Superior temporal gyrus (tissue), 1 donor: ENCODE measurements around the gene LINGO1.

Source experiments
- DNase-seq: peaks from one replicate; pipeline ENCODE4 v3.0.0-alpha.2; 2016; ENCODE audit errors: extremely low spot score

The LINGO1 gene, protein sequence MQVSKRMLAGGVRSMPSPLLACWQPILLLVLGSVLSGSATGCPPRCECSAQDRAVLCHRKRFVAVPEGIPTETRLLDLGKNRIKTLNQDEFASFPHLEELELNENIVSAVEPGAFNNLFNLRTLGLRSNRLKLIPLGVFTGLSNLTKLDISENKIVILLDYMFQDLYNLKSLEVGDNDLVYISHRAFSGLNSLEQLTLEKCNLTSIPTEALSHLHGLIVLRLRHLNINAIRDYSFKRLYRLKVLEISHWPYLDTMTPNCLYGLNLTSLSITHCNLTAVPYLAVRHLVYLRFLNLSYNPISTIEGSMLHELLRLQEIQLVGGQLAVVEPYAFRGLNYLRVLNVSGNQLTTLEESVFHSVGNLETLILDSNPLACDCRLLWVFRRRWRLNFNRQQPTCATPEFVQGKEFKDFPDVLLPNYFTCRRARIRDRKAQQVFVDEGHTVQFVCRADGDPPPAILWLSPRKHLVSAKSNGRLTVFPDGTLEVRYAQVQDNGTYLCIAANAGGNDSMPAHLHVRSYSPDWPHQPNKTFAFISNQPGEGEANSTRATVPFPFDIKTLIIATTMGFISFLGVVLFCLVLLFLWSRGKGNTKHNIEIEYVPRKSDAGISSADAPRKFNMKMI

DNA sequence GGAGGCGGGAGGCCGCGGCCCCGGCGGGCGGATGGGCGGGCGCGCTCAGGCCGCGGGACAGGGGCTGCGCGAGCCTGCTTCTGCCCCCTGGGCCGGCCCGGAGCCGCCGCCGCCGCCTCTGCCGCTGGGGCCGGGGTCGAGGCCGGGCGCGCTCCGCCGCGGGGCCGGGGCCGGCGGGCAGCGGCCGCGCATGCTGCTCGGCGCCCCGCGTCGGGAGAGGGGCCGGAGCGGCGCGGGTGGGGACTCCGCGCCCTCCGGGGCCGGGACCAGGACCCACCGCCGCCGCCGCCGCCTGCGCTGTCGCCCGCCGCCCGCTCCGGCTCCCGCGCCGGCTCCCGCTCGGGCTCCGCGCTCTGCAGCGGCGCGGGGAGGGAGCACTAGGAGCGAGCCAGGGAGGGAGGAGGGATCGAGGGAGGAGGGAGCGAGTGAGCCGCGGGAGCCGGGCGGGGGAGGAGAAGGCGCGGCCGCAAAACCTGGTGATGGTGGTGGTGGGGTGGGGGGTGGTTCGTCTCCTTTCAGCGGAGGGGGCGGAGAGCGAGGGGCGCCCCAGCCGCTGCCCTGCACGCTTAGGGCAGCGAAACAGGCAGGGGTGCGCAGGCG is at the start of gene LINGO1:
Gene LINGO1 (minus strand): TSS at position 379 of the 600 bp plus-strand sequence. CDS start 597 bp downstream, outside the sequence.
- DNase-seq: no peak

DNA sequence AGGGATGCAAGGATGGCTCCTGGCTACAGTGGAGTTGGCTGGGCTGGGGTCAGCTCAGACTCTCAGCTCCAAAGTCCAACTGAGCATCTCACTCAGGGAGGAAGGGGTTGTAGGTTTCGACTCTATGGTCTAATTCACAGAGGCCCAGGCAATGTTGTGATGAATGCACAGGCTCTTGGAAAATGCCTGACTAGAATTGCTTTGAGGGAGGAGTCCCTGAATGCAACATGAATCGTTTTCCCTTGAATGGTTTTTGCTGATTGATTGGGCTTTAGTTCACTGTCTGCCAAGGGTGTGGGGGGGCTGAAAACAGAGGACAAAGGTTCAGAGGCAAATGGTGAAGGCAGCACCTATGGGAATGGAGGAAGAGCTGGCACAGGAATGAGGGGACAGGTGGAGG is 48.6 kb upstream of the LINGO1 start:
- DNase-seq: no peak

DNA sequence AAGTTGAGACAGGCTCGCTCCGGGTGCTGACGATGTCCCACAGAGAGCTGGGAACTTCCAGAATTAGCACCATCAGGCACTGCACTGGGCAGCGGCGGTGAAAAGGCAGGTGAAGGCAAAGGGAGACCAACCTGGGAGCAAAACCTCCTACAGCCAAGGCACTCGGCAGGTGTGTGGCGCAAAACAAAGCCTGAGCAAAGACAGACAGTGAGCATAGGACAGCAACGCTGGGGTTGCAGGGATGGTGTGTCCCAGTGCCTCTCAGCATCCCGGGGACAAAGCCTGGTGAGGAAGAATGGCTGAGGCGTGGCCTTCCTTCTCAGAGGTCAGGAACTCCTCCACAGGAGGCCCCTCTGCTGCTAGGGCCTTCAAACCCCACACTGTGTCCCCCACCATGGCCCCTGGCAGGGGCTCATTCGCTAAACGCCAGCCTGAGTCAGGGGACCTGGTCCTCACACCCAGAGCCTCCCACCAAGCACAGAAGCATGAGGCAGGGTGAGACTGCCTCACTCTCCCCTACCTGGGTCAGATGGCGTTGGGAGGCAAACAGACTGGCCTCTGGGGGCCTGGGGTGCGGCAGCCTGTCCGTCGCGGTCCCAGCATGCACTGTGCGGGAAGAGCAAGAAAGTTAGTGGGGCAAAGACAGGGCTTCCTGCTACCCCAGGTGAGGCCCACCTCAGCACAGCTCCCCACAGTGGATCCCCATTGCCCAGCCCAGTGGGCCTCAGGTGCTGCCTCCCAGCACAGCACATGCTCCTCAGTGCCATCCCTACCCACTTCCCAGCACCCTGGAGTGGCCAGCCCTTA is 44.1 kb upstream of the LINGO1 start:
- no peak for DNase-seq

DNA sequence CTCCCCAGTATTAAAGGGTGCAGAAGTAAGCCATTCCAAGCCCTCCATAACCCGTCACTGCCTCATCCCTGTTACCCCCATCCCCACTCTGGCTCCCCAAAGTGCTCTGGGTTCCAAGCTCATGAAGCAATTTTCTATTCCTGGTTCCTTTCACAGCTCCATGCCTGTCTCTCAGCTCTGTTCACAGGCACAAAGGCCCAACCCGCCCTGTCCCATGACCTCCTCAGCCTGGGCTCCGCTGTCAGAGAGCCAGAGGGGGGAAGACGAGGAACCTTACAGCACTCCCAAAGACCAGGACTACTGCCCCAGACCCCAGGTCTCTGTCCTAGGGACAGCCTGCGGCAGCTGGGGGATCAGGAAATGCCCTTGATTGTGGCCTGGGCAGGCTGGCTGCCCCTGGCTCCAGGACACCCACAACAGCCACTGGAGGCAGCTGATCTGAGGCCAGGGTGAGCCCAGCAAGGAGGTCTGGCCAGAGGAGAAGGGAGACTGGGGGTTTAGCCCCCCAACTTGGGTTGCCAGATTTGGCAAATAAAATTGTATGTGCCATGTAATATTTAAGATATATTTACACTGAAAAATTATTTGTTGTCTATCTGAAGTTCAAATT is 43.2 kb upstream of the LINGO1 start:
- no peak for DNase-seq

DNA sequence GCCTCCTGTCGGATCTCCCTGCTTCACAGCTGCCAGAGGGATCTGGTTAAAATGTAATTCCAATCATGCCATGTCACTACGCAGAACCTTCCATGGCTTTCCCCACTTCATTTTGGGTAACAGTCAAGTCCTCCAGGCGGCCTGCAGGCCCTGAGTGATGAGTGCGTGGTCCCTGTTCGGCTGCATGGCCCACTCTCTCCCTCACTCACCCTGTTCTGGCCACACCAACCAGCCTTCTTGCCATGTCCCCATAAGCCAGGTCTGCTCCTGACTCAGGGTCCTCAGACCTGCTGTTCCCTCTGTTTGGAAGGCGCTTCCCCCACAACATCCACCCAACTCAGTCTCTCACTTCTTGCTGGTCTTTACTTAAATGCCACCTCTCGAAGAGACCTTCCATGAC is 41.6 kb upstream of the LINGO1 start:
- peak; percentile 16 for DNase-seq

DNA sequence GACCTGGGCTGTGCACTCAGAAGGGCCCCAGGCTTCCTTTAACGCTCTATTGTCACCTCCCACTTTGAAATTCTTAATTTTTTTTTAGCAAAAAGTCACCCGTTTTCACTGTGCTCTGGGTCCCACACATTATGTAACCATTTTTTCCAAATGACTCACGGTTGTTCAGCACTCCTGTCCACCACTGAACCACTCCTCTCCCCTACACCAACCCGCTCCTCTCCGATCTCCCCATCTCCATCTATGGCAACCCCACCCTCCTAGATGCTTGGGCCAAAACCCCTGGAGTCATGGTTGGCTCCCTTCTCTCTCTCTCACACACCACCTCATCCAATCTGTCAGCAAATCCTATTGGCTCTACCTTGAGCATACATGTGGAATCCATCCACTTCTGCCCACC is 41.2 kb upstream of the LINGO1 start:
- no peak for DNase-seq

DNA sequence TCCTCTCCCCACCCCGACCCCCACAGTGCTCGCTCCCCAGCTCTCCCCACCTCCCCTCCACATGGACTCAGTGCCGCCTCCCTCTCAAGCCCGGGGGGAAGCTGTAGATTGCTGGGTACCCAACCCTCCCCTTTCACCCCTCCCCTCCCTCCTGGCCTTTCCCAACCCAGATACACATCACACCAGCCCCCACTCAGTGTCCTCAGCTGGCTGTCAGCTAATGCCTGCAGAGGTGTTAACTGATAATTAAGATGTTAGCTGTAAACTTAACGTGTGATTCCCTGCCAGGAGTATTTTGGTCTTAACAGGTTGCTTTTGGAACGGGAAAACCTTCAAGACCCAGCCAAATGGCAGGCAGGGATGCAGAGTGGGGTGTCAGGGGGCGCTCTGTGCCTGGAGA is 39.4 kb upstream of the LINGO1 start:
- no peak for DNase-seq

DNA sequence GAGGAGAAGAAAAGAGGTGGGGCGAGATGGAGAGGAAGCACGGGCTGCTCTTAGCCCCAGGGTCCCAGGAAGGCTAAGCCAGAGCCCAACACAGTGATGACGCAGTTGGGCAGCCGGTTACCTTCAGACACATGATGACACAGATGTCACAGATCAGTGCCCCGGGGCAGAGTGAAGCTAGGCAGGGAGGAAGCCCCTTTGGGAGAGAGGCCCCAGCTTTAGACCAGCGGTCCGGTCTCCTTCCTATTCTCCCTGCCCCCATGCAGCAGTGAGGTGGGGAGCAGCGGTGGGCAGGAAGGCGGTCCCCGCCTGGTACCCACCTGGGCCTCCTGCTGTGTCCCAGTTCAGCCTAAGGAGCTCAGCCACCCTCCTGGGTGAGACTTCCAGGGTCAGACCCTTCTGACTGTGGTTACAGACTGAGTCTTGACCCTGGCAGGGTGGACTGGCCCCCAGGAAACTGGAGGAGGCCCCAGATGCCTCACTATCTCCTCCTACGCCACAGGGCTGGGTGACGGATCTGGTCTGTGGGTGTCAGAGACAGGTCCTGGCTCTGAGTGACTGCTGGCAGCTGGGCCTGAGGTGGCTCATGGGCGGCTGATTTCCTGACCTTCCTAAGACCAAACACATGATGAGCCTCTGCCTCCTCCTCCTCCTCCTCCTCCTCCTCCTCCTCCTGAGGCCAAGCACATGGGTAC is 38.8 kb upstream of the LINGO1 start:
- no peak for DNase-seq

DNA sequence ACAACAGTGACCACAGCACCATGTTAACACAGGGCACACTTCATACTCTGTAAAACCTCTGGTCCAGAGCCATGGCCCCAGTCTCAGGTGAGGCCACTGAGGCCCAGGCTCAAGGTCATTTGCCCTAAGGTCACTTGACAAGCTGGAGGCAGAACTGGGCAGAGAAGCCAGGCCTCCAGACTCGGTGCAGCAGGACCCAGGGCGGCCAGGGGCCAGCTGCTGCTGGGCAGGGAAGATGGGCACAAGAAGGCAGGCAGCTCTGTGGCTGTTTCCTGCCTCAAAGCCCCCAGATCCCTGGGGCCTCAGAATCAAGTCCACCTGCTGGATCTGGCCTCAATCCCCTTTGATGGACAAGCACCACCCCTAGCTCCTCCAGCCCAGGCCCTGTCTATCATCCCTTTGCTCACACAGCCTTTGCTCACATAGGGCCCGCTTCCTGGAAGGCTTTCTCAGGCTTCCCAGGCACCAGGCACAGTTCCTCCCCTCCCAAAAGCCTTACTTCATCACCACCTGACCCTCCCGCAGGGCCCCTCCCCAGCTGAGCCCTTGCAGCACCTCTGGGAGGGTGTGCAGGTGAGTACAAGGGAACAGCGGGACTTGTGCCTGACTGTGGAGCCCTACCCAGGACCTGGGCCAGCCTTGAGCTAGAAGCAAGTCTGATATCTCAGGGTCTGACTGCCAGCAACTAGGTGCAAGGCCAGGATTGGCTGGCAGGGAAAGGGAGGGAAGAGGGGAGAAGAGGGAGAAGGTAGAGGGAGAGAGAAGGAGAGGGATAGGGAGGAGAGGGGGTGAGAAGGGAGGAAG is 38.0 kb upstream of the LINGO1 start:
- no peak for DNase-seq

DNA sequence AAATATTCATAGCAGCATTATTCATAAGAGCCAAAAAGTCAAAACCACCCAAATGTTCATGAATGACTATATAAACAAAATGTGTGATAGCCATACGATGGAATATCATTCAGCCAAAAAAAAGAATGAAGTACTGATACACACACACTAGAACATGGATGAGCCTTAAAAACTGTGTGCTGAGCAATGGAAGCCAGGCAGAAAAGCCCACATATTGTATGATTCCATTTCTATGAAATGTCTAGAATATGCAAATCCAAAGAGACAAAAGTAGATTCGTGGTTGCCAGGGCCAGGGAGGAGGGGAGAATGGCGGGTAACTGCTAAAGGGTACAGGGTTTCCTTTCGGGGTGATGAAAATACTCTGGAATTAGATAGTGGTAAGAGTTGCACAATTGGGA is 37.2 kb upstream of the LINGO1 start:
- DNase-seq: no peak

DNA sequence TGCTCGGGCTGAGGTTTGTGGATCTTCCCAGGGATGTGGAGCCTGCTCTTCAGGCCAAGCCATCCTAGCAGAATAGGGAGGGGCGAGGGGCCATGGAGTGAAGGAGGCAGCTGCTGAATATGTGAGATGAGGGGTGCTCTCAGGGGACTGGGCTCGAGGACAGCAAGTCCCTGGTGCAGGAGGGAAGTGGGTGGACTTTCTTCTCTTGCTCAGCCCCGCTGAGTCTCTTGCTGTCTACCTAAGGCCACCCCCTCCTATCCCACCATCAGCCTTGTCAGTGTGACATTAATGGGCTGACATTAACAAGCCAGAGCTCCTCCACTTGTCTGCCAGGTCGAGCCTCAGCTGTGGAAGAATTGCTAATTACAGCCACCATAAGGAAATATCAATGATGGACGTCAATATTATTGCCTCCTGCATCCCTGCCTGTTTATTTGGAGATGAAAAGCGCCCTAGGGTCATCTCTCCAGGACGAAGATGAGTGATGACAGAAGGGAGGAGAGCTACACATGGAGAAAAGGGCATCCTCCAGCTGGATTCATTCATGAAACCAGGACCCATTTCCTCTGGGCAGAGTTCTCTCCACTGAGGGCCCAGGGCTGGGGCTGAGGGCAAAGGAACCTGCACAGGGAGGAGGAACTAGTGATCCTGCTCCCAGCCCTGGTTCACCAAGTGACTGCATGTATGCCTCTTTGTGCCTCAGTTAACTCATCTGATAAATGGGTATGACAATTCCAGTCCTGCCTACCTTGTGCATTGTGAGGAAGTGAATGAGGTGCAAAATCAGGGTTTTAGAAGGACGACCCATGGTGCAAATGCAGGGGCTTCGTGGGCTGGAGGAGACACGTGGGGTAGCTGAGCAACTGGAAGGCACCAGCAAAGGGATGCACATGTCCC is 34.9 kb upstream of the LINGO1 start:
- DNase-seq: no peak

DNA sequence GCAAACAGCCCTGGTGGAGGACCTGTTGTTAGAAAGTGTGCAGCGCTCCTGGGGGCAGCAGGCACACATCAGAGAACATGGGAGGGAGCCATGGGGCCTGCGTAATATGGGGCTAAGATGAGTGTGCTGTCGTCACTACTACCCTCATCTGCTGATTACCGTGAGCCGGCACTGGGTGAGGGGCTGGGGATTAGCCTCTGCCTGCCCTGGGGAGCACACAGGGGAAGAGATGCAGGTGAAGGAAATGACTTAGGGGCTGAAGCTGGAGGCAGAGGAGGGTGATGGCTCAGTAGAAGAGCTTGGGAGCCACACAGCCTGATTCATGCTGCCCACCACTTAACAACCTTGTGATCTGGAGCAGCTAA is 33.6 kb upstream of the LINGO1 start:
- DNase-seq: no peak

DNA sequence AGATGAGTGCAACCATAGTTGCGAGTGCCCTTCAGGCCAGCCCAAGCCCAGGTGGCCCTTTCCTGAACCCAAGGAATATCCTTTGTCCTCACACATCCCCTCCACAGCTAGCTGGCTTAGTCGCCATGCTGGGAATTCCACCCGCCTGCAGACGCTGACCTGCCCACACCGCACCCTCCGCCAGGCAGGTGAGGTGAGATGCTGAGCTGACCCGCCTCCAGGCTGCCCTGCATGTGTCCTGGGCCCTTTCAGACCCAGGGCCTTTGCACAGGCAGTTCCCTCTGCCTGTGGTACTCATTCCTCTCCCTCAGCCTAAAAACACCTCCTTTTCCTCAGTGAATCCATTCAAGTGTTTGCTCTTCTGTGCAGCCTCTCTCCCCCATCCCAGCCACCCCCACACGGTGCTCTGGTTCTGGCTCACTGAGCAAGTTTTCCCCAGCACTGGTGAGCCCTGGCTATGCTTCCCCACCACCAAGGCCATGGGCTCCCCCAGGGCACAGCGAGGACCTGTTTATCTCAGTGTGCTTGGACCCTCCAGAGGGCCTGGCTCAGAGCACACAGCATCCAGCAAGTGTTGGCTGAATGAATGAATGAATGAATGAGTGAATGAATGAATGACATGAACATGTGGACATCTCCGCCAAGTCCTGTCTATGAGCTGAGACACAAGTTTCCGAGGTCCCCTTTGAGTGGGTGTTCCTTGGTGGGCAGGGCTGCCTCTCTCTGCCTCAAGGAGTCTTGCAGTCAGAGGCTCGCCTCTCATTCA is 33.0 kb upstream of the LINGO1 start:
- no peak for DNase-seq

DNA sequence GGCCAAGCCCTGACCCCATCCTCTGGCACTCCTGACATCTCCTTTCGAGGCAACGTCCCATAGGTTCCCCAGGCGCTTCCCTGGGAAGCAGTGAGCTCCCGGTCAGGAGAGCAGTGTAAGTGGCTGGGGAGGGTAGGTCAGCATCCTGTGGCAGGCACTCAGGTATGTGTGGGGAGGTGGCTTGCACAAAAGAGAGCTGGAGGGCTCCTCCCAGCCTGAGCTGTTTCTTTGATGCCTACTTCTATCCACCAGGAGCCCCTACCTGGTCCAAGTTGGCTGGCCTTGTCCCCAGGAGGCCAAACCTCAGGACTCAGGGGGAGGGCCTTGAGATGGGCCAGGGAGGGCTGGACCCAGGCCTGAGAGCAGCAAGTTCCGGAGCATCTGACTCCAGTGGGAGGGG is 31.7 kb upstream of the LINGO1 start:
- no peak for DNase-seq

DNA sequence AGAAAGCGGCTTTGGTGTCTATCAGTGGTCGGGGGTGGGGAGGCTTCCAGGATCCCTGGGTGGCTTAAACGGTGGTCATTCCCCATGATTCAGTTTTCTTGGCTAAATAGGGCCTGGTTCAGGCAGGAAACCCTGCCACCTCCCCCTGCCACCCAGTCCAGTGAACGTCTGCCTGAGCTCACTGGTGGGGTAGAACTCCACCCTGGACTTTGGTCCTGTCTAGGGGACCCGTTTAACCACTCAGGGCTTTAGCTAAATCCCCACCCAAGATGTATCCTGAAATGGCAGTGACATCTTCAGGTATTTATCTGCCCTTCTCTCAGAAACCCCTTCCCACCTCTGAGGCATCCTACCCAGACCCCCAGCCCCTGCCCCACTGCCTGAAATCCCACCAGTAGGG is 30.5 kb upstream of the LINGO1 start:
- no peak for DNase-seq

DNA sequence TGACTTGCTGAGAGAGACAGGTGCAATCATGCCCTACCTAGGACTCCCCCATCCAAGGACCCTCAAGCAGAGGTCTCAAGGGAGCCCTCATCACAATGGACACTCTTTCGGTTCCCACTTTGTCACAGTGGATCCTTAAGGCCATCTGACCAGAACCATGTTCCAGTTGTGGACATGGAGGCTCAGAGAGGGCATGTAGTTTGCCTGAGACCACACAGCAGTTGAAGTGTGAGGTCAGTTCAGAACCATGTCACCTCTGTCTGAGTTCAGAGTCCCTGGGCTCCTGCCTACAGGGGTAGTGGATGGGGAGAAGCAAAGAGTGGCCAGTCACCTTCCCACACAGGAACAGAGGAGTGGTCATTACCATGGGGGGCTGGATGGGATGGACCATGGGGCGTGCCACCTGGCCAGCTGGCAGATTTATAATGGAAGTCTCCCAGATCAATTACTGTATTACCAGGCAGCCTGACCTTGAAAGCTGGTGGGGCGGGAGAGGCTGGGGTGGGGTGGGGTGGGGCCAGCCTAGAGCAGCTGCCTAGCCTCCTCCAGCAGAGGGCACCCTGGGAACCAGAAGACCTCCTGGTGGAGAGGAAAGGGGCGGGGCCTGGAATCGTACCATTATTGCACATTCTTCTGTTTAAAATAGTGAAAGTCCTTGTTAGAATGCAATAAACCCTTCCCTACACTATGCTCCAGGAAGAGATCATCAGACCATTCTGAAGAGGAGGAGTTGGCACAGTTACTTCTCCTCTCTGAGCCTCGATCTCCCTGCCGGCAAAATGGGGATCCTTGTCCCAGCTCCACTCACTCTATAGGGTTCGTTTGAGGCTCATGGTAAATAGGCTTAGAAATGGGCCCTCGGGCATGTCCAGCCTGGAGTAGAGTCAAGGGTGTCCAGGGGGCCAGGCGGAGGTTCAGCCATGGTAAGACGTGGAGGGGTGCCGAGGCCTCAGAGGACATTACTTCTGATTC is 26.9 kb upstream of the LINGO1 start:
- no peak for DNase-seq

DNA sequence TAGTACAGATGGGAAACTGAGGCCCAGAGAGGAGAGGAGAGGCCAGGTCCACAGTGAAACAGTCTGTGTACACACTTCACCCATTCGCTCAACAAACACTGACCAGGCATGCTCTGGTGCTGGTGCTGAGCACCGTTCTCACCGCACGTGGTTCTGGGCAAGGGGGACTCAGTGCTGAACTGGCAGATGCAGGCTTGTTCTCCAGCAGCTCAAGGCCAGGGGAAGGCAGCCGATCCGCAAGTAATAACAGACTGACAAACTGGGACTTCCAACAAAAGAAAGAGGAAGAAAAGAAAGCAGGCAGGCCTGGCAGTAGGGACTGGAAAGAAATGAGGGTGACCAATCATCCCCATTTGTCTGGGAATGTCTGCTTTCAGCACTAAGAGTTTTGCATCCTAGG is 25.6 kb upstream of the LINGO1 start:
- DNase-seq: no peak
